DND-41 (cell line): ENCODE measurements around the gene SLC6A1.

Experiments
- EZH2 ChIP-seq: IDR thresholded peaks from 3 replicates; pipeline ENCODE4 v1.6.1; 2012; ENCODE audit warnings: borderline replicate concordance, low read depth, mild to moderate bottlenecking, moderate library complexity, low read length, inconsistent platforms; ENCODE audit not compliant: severe bottlenecking
- TF ChIP-seq, protein P1 (sequence below): IDR thresholded peaks from 2 replicates; pipeline ENCODE4 v1.5.1; 2012; ENCODE audit warnings: borderline replicate concordance, low read length, moderate library complexity, mild to moderate bottlenecking; ENCODE audit not compliant: poor library complexity, severe bottlenecking; ENCODE audit errors: extremely low read depth

DNA sequence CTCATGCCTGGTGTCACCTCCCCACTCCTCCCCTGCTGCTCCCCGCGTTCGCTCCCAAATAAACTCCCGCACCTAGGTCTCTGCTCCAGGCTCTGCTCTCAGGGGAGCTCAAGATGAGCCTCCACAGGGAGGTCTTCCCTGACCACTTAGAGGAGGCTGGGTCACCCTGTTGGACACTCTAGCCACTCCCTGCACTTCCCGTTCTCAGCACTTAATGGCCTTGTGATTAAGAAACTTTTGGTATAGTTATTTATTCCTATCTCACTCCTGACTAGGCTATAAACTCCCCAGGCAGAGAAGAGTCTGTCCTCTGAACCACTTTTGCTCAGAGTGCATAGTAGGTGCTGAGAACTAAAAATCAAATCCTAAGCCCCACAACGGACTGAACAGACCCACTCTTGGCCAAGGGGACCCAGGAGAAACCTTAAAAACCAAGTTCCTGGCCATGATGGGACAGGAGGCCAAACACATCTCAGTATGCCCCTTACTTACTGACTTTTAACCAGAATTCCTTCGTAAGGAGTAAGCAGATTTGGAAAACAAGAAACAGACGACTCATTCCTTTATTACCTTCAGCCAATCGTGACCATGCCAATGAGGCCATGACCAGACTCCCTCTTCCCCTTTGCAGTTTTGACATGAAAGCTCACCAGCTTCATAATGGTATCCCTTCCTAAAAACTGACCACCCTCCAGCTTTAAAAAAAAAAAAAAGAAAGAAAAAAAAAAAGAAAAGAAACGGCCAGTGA lies 92.7 kb downstream of the SLC6A1 start:
- TF ChIP-seq, protein P1, sequence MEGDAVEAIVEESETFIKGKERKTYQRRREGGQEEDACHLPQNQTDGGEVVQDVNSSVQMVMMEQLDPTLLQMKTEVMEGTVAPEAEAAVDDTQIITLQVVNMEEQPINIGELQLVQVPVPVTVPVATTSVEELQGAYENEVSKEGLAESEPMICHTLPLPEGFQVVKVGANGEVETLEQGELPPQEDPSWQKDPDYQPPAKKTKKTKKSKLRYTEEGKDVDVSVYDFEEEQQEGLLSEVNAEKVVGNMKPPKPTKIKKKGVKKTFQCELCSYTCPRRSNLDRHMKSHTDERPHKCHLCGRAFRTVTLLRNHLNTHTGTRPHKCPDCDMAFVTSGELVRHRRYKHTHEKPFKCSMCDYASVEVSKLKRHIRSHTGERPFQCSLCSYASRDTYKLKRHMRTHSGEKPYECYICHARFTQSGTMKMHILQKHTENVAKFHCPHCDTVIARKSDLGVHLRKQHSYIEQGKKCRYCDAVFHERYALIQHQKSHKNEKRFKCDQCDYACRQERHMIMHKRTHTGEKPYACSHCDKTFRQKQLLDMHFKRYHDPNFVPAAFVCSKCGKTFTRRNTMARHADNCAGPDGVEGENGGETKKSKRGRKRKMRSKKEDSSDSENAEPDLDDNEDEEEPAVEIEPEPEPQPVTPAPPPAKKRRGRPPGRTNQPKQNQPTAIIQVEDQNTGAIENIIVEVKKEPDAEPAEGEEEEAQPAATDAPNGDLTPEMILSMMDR = no peak
- TF ChIP-seq EZH2 = no peak
